ENCODE results near the gene SAMD13.

Gene SAMD13

GRCh38 chr1:84347932-84348555 lies 46.5 kb downstream of the SAMD13 start:
- DNase-seq = no peak

- no peak for DNase-seq
Observed at GRCh38 chr1:84348759-84349158, 47.3 kb downstream of the SAMD13 start.

- DNase-seq = no peak
Observed at GRCh38 chr1:84350104-84350503, 48.6 kb downstream of the SAMD13 start.

GRCh38 chr1:84350550-84350949 lies 49.0 kb downstream of the SAMD13 start:
- no peak for DNase-seq

- no peak for DNase-seq
Observed at GRCh38 chr1:84352298-84353106, 51.0 kb downstream of the SAMD13 start.

- peak; percentile 43 for DNase-seq
Observed at GRCh38 chr1:84353695-84354094, 52.2 kb downstream of the SAMD13 start.

GRCh38 chr1:84355556-84355955 lies 54.0 kb downstream of the SAMD13 start:
- DNase-seq = no peak

GRCh38 chr1:84356881-84357280 lies 55.4 kb downstream of the SAMD13 start:
- DNase-seq = no peak

GRCh38 chr1:84358695-84359094 lies 57.2 kb downstream of the SAMD13 start:
- DNase-seq = no peak

- DNase-seq = no peak
Observed at GRCh38 chr1:84360316-84360715, 58.8 kb downstream of the SAMD13 start.

- DNase-seq = no peak
Observed at GRCh38 chr1:84361796-84362195, 60.3 kb downstream of the SAMD13 start.

GRCh38 chr1:84363019-84363418 lies 61.5 kb downstream of the SAMD13 start:
- DNase-seq = no peak

GRCh38 chr1:84363622-84364021 lies 62.1 kb downstream of the SAMD13 start:
- no peak for DNase-seq

- DNase-seq = no peak
Observed at GRCh38 chr1:84365225-84366221, 64.0 kb downstream of the SAMD13 start.

GRCh38 chr1:84366786-84367185 lies 65.3 kb downstream of the SAMD13 start:
- no peak for DNase-seq

- DNase-seq = no peak
Observed at GRCh38 chr1:84367219-84367618, 65.7 kb downstream of the SAMD13 start.

- DNase-seq = no peak
Observed at GRCh38 chr1:84368441-84368840, 66.9 kb downstream of the SAMD13 start.

GRCh38 chr1:84370266-84370665 lies 68.8 kb downstream of the SAMD13 start:
- DNase-seq = no peak

- DNase-seq = no peak
Observed at GRCh38 chr1:84370831-84371394, 69.4 kb downstream of the SAMD13 start.

- no peak for DNase-seq
Observed at GRCh38 chr1:84373436-84374141, 72.1 kb downstream of the SAMD13 start.

- no peak for DNase-seq
Observed at GRCh38 chr1:84374991-84375696, 73.6 kb downstream of the SAMD13 start.

Data from right hindlimb (tissue), 1 donor.